ENCODE data around the gene THRB. TPM values are rescaled to one million over a fixed set of nuclear protein-coding genes. Genes with fewer than 3 reads are reported as not detected.
"Not testable (repeated sequence)": the region's sequence is repeated elsewhere in the genome, so short reads cannot be mapped to it uniquely, and the experiment has no call there.

The THRB gene
- total RNA-seq, 3 donors from 2014 or later = 29.8 to 40.2 (median 39.2) TPM

GRCh38 chr3:24420224-24420623 is 74.4 kb downstream of the THRB start:
- no peak for DNase-seq (ENCODE audit: low spot score in 2 of 2)
- H3K27me3 ChIP-seq = no peaks in the 10 kb centered on the region
- TF ChIP-seq CTCF (IDR thresholded peaks at IDR 0.05) (no peak), POLR2A (IDR thresholded peaks at IDR 0.05) (no peak), POLR2AphosphoS5 (IDR thresholded peaks at IDR 0.05) (no peak)
- H3K4me1 ChIP-seq = no peaks in the 10 kb centered on the region
- H3K9me3 ChIP-seq = no peaks in the 10 kb centered on the region
- no peak overlapping the region for H3K4me3 ChIP-seq
- H3K36me3 ChIP-seq = no peaks in the 10 kb centered on the region
- H3K27ac ChIP-seq = no peak overlapping the region
- intact Hi-C loops (cut with DNase I; ENCODE audit: low total_unique reads) = no loop called here

- Histone ChIP-seq H3K27ac (no peak overlapping the region), H3K27me3 (no peaks in the 10 kb centered on the region), H3K4me3 (no peak overlapping the region), H3K9me3 (no peaks in the 10 kb centered on the region), H3K36me3 (no peaks in the 10 kb centered on the region), H3K4me1 (no peaks in the 10 kb centered on the region)
- no peak for TF ChIP-seq POLR2AphosphoS5 (IDR thresholded peaks at IDR 0.05)
- no peak for TF ChIP-seq CTCF (IDR thresholded peaks at IDR 0.05)
- intact Hi-C loops (cut with DNase I; ENCODE audit: low total_unique reads) = no loop called here
- DNase-seq (ENCODE audit: low spot score in 2 of 2) = no peak
Observed at GRCh38 chr3:24419067-24419791, 75.4 kb downstream of the THRB start.

- TF ChIP-seq POLR2A (IDR thresholded peaks at IDR 0.05) = no peak
- no peak for TF ChIP-seq POLR2AphosphoS5 (IDR thresholded peaks at IDR 0.05)
- no peak for TF ChIP-seq CTCF (IDR thresholded peaks at IDR 0.05)
- Histone ChIP-seq H3K4me3 (no peak overlapping the region), H3K27ac (no peak overlapping the region), H3K27me3 (no peaks in the 10 kb centered on the region), H3K4me1 (no peaks in the 10 kb centered on the region), H3K9me3 (no peaks in the 10 kb centered on the region), H3K36me3 (no peaks in the 10 kb centered on the region)
- DNase-seq (ENCODE audit: low spot score in 2 of 2) = no peak
- intact Hi-C loops (cut with DNase I; ENCODE audit: low total_unique reads) = no loop called here
Observed at GRCh38 chr3:24417730-24418129, 76.9 kb downstream of the THRB start.

GRCh38 chr3:24416224-24416623 is 78.4 kb downstream of the THRB start:
- Histone ChIP-seq H3K9me3 (no peaks in the 10 kb centered on the region), H3K4me3 (no peak overlapping the region), H3K4me1 (no peaks in the 10 kb centered on the region), H3K27ac (no peak overlapping the region), H3K27me3 (no peaks in the 10 kb centered on the region), H3K36me3 (no peaks in the 10 kb centered on the region)
- intact Hi-C loops (cut with DNase I; ENCODE audit: low total_unique reads) = no loop called here
- DNase-seq (ENCODE audit: low spot score in 2 of 2) = no peak
- TF ChIP-seq CTCF (IDR thresholded peaks at IDR 0.05) = no peak
- TF ChIP-seq POLR2AphosphoS5 (IDR thresholded peaks at IDR 0.05) = no peak
- no peak for TF ChIP-seq POLR2A (IDR thresholded peaks at IDR 0.05)

- DNase-seq (ENCODE audit: low spot score in 2 of 2) = no peak
- Histone ChIP-seq H3K36me3 (no peaks in the 10 kb centered on the region), H3K27me3 (no peaks in the 10 kb centered on the region), H3K4me1 (no peaks in the 10 kb centered on the region), H3K9me3 (no peaks in the 10 kb centered on the region), H3K4me3 (no peak overlapping the region), H3K27ac (no peak overlapping the region)
- intact Hi-C loops (cut with DNase I; ENCODE audit: low total_unique reads) = no loop called here
- TF ChIP-seq POLR2A (IDR thresholded peaks at IDR 0.05) = no peak
- no peak for TF ChIP-seq POLR2AphosphoS5 (IDR thresholded peaks at IDR 0.05)
- no peak for TF ChIP-seq CTCF (IDR thresholded peaks at IDR 0.05)
Observed at GRCh38 chr3:24415824-24416223, 78.8 kb downstream of the THRB start.

- intact Hi-C loops (cut with DNase I; ENCODE audit: low total_unique reads); H3K36me3 ChIP-seq; DNase-seq (ENCODE audit: low spot score in 2 of 2): not testable (repeated sequence)
Observed at GRCh38 chr3:24413662-24414061, 81.0 kb downstream of the THRB start.

More at GRCh38 chr3:24413662-24414061, 81.0 kb downstream of the THRB start:
- not testable (repeated sequence) for H3K4me3 ChIP-seq, H3K9me3 ChIP-seq, H3K27ac ChIP-seq, H3K4me1 ChIP-seq, H3K27me3 ChIP-seq
